ENCODE results near the gene LILRB1.
"Not testable (repeated sequence)": the region's sequence is repeated elsewhere in the genome, so short reads cannot be mapped to it uniquely, and the experiment has no call there.

The LILRB1 gene

DNA sequence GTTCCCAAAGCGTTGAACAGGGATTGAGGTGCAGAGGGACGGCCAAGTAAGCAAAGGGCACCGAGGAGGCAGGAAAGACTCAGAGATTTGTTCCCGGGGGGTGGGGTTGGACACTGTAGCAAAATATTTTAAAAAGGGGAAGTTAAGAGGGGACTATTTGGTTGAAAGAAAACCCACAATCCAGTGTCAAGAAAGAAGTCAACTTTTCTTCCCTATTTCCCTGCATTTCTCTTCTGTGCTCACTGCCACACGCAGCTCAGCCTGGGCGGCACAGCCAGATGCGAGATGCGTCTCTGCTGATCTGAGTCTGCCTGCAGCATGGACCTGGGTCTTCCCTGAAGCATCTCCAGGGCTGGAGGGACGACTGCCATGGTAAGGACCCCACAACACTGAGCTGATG, at the start of gene LILRB1:
LILRB1 (plus strand) TSS at position 223 of the 400 bp plus-strand sequence. CDS start 590 bp downstream, outside the sequence.
- not testable (repeated sequence) for DNase-seq (ENCODE audit: low read depth)

- no peak for DNase-seq (ENCODE audit: low read depth)
These were observed 43.9 kb upstream of the LILRB1 start for GRCh38 chr19:54586397-54586796.

DNA sequence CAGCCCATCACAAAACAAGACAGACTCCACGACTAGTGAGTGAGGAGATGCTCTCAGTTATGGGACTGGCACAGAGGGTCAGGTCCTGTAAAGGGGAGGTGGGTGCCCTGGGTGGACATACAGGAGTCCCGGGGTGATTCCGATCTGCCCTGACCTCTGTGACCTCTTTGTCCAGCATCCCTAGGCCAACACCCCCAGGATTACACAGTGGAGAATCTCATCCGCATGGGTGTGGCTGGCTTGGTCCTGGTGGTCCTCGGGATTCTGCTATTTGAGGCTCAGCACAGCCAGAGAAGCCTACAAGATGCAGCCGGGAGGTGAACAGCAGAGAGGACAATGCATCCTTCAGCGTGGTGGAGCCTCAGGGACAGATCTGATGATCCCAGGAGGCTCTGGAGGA, 43.3 kb upstream of the LILRB1 start:
- DNase-seq (ENCODE audit: low read depth) = no peak

DNA sequence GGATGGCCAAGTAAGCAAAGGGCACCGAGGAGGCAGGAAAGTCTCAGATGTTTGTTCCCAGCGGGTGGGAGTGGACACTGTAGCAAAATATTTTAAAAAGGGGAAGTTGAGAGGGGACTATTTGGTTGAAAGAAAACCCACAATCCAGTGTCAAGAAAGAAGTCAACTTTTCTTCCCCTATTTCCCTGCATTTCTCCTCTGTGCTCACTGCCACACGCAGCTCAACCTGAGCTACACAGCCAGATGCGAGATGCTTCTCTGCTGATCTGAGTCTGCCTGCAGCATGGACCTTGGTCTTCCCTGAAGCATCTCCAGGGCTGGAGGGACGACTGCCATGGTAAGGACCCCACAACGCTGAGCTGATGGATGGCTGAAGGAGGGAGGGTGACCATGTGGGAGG, 36.8 kb upstream of the LILRB1 start, which contains the start of gene LILRA1:
LILRA1 (plus strand) TSS at position 188 of the 400 bp plus-strand sequence. CDS start 613 bp downstream, outside the sequence.
- DNase-seq (ENCODE audit: low read depth) = not testable (repeated sequence)

GRCh38 chr19:54593931-54594626, 36.2 kb upstream of the LILRB1 start:
- not testable (repeated sequence) for DNase-seq (ENCODE audit: low read depth)

DNA sequence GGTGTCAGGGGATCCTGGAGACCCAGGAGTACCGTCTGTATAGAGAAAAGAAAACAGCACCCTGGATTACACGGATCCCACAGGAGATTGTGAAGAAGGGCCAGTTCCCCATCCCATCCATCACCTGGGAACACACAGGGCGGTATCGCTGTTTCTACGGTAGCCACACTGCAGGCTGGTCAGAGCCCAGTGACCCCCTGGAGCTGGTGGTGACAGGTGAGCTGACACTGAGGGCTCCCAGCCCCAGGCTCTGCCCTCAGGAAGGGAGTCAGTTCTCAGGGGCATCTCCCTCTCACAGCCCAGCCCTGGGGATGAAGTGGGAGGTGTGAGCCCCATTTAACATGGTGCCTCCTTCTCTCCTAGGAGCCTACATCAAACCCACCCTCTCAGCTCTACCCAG, 35.5 kb upstream of the LILRB1 start:
- DNase-seq (ENCODE audit: low read depth) = no peak

DNA sequence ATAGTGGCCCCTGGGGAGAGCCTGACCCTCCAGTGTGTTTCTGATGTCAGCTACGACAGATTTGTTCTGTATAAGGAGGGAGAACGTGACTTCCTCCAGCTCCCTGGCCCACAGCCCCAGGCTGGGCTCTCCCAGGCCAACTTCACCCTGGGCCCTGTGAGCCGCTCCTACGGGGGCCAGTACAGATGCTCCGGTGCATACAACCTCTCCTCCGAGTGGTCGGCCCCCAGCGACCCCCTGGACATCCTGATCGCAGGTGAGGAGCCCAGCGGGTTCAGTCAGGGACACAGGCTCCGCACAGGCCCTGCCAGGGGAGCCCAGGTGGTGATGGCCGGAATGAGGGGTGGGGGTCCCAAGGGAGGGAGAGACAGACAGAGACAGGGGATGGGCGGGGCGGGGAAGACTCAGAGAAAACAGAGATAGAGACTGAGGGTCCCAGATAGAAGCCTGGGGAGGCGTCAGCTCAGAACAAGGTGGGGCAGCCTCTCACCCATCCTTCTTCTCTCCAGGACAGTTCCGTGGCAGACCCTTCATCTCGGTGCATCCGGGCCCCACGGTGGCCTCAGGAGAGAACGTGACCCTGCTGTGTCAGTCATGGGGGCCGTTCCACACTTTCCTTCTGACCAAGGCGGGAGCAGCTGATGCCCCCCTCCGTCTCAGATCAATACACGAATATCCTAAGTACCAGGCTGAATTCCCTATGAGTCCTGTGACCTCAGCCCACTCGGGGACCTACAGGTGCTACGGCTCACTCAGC, 34.4 kb upstream of the LILRB1 start:
- DNase-seq (ENCODE audit: low read depth) = not testable (repeated sequence)

DNA sequence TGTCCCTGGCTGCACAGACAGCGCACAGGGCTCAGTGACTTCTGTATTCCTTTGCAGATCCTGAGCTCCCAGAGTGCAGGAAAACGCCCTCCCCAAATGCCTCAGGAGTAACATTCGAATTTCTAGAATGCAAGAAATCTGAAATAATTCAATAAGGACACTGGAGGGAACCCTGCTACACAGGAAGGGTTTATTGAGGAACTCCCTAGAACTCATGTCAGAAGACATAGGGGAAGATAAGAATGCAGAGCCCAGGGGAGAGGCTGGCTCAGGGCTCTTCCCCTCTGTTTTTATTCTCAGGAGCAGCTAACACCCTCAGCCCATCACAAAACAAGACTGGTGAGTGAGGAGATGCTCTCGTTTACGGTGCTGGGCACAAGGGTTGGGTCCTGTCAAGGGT, 30.1 kb upstream of the LILRB1 start:
- no peak for DNase-seq (ENCODE audit: low read depth)

DNA sequence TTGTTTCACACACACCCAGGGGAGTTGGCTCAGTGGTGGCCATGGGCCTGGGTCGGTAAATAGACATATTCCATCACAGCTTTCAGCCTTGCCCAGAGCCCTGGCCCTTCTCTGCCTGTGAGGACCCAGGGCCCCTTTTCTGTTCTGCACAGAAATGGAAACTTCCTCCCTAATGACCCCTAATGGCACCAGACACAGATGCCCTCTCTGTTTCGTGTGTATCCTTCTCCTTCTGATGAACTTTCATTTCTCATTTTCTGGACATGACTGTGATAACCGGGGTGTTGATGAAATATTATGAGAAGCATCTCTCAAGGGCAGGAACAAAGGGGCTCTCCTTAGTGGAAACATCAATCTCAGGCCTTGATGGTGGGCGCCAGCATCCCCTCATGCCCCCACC, 24.1 kb upstream of the LILRB1 start:
- no peak for DNase-seq (ENCODE audit: low read depth)

DNA sequence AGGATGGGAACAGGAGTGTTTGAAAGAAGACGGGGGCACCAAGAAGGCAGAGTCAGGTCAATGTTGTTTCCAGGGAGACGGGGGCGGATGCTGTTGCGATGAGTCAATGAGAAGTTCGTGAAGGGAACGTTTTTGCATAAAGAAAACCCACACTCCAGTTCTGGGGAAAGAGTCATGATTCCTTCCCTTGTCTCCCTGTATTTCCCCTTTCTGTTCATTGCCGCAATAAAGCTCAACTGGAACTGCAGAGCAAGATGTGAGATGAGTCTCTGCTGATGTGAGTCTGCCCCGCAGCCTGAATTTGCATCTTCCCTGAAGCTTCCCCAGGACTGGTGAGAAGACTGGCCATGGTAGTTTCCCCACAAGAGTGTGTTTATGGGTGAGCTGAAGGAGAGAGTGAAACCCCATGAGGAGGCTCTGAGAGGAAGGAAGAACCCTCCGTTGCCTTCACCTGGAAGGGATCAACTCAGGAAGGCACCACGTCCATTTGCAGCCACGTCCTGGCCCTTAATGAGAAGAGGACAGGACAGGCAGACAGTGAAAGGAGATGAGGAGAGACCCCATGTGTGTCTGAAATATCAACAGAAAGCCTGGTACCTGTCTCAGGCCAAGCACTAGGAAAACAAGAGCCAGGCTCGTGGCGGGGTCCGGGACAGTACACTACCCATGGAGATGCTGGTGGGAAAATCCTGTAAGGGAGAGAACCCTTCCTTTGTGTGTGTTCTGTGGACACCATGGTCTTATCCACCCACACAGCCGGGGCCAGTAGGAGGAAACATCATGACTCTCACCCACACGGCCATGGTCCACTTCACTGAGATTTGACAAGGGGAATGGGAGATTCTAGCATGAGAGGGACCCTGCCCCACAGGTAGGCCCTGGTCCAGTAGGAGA, 23.1 kb upstream of the LILRB1 start:
- no peak for DNase-seq (ENCODE audit: low read depth)

GRCh38 chr19:54607785-54608150, 22.5 kb upstream of the LILRB1 start:
- DNase-seq (ENCODE audit: low read depth) = no peak

DNA sequence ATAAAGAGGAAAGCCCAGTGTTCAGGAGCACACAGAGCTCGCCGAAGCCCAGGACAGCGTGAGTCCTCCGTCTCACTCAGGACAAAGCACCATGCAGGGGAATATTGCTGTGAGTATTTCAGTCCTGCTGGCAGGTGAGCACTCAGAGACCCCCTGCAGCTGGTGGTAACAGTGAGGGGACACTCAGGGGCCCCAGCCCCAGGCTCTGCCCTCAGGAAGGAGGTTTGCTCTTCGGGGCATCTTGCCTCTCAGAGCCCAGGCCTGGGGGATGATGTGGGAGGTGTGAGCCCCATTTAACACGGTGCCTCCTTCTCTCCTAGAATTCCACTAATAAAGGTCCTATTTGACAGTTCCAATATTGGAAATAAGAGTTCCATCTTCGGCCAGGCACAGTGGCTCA, 22.1 kb upstream of the LILRB1 start:
- DNase-seq (ENCODE audit: low read depth) = no peak

DNA sequence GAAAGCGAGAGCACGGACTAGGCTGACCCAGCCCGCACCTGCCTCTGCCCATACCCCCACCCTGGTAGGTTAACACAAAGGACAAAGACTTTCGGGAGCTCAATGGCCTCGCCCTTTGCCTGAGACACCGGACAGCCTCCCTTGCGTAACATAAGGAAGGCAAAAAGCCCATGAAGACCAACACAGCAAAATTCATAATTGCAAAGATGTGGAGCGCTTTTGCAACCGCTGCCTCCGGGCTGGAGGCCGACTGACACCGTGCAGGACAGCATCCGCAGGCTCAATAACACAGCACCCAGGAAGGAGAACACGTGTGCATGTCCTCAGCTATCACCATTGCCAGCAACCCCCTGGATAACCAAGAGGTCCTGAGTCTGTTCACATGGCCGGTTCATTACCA, 21.5 kb upstream of the LILRB1 start:
- DNase-seq (ENCODE audit: low read depth) = no peak

- DNase-seq (ENCODE audit: low read depth) = no peak
These were observed 20.9 kb upstream of the LILRB1 start for GRCh38 chr19:54609356-54609791.

GRCh38 chr19:54612428-54612827, 17.9 kb upstream of the LILRB1 start:
- DNase-seq (ENCODE audit: low read depth) = no peak

- DNase-seq (ENCODE audit: low read depth) = no peak
These were observed 15.6 kb upstream of the LILRB1 start for GRCh38 chr19:54614726-54615125.

DNA sequence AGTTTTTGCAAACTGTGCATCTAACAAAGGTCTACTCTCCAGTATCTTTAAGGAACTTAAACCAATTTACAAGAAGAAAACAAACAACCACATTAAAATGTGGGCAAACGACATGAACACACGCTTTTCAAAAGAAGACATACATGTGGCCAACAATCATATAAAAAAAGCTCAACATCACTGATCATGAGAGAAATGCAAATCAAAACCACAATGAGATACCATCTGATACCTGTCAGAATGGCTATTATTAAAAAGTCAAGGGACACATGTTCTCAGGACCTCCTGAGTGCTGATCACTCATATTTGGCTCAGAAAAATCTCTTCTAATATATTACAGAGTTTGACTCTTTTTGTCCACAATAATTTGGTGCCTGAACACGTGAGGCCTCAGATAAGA, 14.2 kb upstream of the LILRB1 start:
- no peak for DNase-seq (ENCODE audit: low read depth)

DNA sequence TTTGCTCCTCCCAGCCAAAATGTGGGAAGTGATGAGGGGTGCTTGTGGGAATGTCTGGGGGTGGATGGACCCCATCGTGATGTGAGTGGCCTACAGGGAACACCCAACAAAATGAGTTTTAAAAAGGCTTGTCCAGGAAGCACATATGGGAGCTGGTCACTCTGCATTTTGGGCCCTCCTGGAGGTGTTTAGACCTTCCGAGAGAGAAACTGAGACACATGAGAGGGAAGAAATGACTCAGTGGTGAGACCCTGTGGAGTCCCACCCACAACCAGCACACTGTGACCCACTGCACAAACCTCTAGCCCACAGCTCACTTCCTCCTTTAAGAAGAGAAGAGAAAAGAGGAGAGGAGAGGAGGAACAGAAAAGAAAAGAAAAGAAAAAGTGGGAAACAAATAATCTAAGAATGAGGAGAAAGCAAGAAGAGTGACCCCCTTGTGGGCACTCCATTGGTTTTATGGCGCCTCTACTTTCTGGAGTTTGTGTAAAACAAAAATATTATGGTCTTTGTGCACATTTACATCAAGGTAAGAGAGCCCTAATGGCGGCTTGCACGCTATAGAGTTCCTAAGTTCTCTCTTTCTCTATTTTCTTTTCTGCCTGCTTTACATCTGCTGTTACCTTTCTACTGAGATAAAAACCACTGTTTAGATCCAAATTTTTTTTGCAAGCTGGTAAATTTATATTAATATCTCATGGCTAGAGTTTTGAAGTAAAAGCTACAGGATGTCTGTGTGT, 13.3 kb upstream of the LILRB1 start:
- no peak for DNase-seq (ENCODE audit: low read depth)

- no peak for DNase-seq (ENCODE audit: low read depth)
These were observed 9.8 kb upstream of the LILRB1 start for GRCh38 chr19:54620464-54620863.

DNA sequence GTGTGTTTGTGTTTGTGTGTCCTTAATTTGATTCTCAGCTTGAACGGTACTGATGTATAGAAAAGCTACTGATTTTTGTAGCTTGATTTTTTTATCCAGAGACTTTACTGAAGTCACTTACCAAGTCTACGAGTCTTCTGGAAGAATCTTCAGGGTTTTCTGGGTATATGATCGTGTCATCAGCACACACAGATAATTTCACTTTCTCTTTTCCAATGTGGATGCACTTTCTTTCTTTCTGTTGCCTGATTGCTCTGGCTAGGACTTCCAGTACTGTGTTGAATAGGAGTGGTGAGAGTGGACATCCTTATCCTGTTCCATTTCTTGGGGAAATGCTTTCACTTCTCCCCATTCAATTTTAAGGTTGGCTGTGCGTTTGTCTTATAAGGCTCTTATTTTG, 7.9 kb upstream of the LILRB1 start:
- DNase-seq (ENCODE audit: low read depth) = no peak

DNA sequence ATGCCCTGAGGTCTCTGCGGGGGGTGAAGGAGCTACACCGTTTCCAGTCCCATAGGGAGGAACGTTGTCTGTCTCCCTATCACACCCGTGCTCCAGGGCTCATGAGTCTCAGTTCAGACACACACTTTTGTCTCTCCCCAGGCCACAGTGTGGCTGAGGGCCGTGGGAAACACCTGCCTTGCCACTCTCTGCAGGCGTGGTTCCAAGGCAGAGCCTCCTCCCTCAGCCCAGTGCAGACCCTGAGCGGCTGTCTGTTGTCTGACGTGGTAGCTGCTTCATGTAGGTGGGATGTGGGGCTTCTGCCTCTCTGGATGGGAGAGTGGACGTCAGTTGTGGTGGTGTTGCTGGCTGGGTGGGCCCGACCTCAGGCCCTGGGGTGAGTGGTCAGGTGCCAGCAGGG, 6.0 kb upstream of the LILRB1 start:
- not testable (repeated sequence) for DNase-seq (ENCODE audit: low read depth)

Measured in stimulated activated CD8-positive, alpha-beta memory T cell treated with anti-CD3 and anti-CD28 coated beads, Interleukin-15, amount 100 ng/mL, for 1 hour (primary cell).